Adrenal gland (tissue), 12 donors: Measurements from ENCODE around the gene SF3B4. TPM values are rescaled to one million over a fixed set of nuclear protein-coding genes. Genes with fewer than 3 reads are reported as not detected.

Source experiments
- DNase-seq, 7 donors: peaks; one replicate each; pipeline ENCODE4 v3.0.0-alpha.2; 2019 to 2020
- H3K27ac ChIP-seq, 5 donors: fragments of 200-600 bp; sonication (generic) in 4 of 5; 1 replicate in 3 of 5; 2 replicates in 2 of 5; pipeline versions ENCODE4 v1.5.1 to v1.8.0; 2016 to 2020; ENCODE audit warnings: mild to moderate bottlenecking in 1 of 5
- H3K27me3 ChIP-seq: fragments of 200-600 bp; 2 replicates; pipeline ENCODE4 v1.8.0; 2021
- H3K36me3 ChIP-seq, 2 donors: fragments of 200-600 bp; replicated peaks in 1 of 2; 1 replicate in 1 of 2; 2 replicates in 1 of 2; pipeline versions ENCODE4 v1.5.1 to v1.8.0; 2018 to 2022
- H3K4me1 ChIP-seq, 2 donors: fragments of 200-600 bp; replicated peaks in 1 of 2; 1 replicate in 1 of 2; 2 replicates in 1 of 2; pipeline versions ENCODE4 v1.5.1 to v1.8.0; 2018 to 2021
- H3K4me3 ChIP-seq, 4 donors: fragments of 200-600 bp; sonication (generic) in 3 of 4; one replicate each; pipeline ENCODE4 v1.5.1; 2016 to 2018
- H3K9me3 ChIP-seq, 3 donors: fragments of 200-600 bp; sonication (generic) in 1 of 3; replicated peaks in 1 of 3; 1 replicate in 2 of 3; 2 replicates in 1 of 3; pipeline versions ENCODE4 v1.5.1 to v1.8.0; 2016 to 2021
- POLR2A ChIP-seq, 2 donors: fragments of 450-650 bp; IDR thresholded peaks; one replicate each; pipeline ENCODE4 v1.6.1; 2017; ENCODE audit warnings: antibody characterized with exemption in 2 of 2, mild to moderate bottlenecking in 2 of 2, moderate library complexity in 1 of 2
- WGBS, 4 donors: extraction: QIAGEN DNeasy Blood & Tissue Kit in 2 of 4; methylation state at CpG; one replicate each; pipeline versions ENCODE4 v1.1.5 to v1.1.7; 2013 to 2017; 5-methylcytosine and 5-hydroxymethylcytosine counted together
- intact Hi-C, 2 donors: fragments of 100-400 bp; cut with DNase I; formaldehyde crosslinking; loops; one replicate each; pipeline versions ENCODE4 v1.14.1 to v1.15.0; 2022 to 2023
- polyA plus RNA-seq, 3 donors: library from polyadenylated mRNA; stranded (reverse); fragments of 200-250 nt in 2 of 3; fragments of 350-450 nt in 1 of 3; fragmentation: Illumina TruSeq in 1 of 3; extraction: RNeasy Lipid Tissue Mini Kit (QIAGEN cat#74804) in 1 of 3; gene quantifications; one replicate each; pipeline ENCODE4 v1.2.3, GENCODE V29; 2013 to 2014
- total RNA-seq, 9 donors: library from RNA; depleted of rRNA in 4 of 9; stranded (reverse); fragments of >200 nt in 4 of 9; fragments of 120-200 nt in 1 of 9; fragmentation: NEBNext Ultra II Directional in 1 of 9; extraction: Animal tissue kit (Norgen Biotek cat#: 25700) in 1 of 9; gene quantifications; one replicate each; pipeline versions ENCODE4 v1.1.0 to v1.2.4, GENCODE V29; 2013 to 2023
- TF ChIP-seq, protein P1 (sequence below), 6 experiments: fragments of 450-650 bp in 4 of 6; fragments of 200-600 bp in 2 of 6; sonication (generic) in 1 of 6; IDR thresholded peaks; 1 replicate in 5 of 6; 2 replicates in 1 of 6; pipeline versions ENCODE4 v1.5.1 to v1.8.0; 2016 to 2021; ENCODE audit warnings: antibody characterized with exemption in 6 of 6, mild to moderate bottlenecking in 2 of 6, moderate library complexity in 1 of 6
- donor health status: healthy with polysubstance abuse.
- donor health status: Bipolar disorder and iron deficiency.
- donor health status: DM: yes; HTN: yes; CAD: no.
- donor health status: DM: no; HTN: no; CAD: no.
- donor health status: DM: no; HTN: no; CAD: no.
- donor health status: DM: yes; HTN: yes; CAD: no.

The SF3B4 gene
- total and polyA plus RNA-seq, 12 donors, result 10.2 to 83.6 (median 42.2) TPM

DNA sequence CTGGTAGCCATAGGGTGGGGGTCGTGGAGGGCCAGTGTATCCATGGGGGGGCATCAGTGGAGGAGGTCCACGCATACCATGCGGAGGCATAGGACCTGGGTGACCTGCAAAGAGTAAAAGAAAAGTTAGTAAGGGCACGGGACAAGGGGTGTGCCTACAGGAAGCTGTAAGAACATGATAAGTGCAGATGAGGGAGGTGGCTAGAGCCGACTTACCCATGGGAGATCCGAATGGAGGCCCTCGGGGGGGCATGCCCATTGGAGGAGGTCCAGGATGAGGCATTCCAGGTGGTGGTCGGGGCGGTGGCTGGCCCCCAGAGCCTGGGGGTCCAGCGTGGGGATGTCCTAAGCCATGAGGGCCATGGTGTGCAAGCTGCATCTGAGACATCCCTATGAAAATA lies 4.0 kb downstream of the SF3B4 start:
- WGBS, 4 donors, result 81 to 90% (median 88%) methylated on average over 10 of the region's 10 CpGs
- Histone ChIP-seq H3K4me1 (peaks cover 12 to 34% of the 10 kb centered on the region in 2 donors), H3K27me3 (no peaks in the 10 kb centered on the region), H3K27ac (no peak overlapping the region), H3K9me3 (no peaks in the 10 kb centered on the region), H3K36me3 (peaks cover 0 to 43% of the 10 kb centered on the region in 2 donors), H3K4me3 (no peak overlapping the region)
- TF ChIP-seq POLR2A (IDR thresholded peaks at IDR 0.05), result no peak
- TF ChIP-seq, protein P1, sequence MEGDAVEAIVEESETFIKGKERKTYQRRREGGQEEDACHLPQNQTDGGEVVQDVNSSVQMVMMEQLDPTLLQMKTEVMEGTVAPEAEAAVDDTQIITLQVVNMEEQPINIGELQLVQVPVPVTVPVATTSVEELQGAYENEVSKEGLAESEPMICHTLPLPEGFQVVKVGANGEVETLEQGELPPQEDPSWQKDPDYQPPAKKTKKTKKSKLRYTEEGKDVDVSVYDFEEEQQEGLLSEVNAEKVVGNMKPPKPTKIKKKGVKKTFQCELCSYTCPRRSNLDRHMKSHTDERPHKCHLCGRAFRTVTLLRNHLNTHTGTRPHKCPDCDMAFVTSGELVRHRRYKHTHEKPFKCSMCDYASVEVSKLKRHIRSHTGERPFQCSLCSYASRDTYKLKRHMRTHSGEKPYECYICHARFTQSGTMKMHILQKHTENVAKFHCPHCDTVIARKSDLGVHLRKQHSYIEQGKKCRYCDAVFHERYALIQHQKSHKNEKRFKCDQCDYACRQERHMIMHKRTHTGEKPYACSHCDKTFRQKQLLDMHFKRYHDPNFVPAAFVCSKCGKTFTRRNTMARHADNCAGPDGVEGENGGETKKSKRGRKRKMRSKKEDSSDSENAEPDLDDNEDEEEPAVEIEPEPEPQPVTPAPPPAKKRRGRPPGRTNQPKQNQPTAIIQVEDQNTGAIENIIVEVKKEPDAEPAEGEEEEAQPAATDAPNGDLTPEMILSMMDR (IDR thresholded peaks at IDR 0.05), result no peak
- intact Hi-C loops, result no loop called here
- DNase-seq, result no peak

DNA sequence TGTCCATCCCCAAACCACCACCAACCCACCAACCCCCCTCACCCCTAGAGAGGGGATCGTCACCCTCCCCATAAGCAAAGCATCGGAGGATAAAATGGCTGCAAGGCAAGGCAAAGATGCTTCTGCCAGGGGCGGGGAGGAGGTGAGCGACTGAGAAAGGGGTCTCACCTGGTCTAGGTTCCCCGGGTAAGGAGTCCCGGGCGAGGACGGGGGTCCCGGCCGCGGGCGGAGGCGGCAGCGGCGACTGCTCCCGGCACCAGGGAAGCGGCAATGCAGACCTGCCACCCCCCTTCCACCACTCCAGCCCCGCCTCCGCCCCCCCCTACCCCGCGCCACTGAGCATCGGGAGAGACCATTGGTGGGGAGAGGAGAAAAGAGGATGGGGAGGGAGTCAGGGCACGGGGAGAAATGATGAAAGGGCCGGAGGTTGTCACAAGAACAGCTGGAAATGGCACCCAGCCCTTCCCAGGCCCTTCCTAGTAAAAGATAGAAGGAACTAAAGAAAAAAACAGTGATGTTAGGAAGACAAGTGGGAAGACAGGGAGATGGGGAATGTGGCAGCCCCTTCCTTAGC lies 9.9 kb downstream of the SF3B4 start, which contains the start of gene SV2A:
Gene SV2A, minus strand, starts transcription at position 274 of the 574 bp plus-strand sequence. CDS start 4,004 bp downstream, outside the sequence.
- TF ChIP-seq, protein P1 (IDR thresholded peaks at IDR 0.05), result no peak
- peak in 1 of 2 donors; percentile 12 for TF ChIP-seq POLR2A (IDR thresholded peaks at IDR 0.05)
- H3K27me3 ChIP-seq, result no peaks in the 10 kb centered on the region
- peaks cover 0 to 9% of the 10 kb centered on the region in 2 donors for H3K4me1 ChIP-seq
- H3K27ac ChIP-seq, result peak within 1 kb of the TSS in 2 of 5 donors; percentile 19 to 22
- H3K9me3 ChIP-seq, result no peaks in the 10 kb centered on the region
- intact Hi-C loops, result no loop called here
- 1 to 2% (median 1%) methylated on average over 8 to 24 of the region's 24 CpGs for WGBS, 4 donors
- DNase-seq, result peak; percentile 45 to 79 (median 59)
- H3K36me3 ChIP-seq, result peaks cover 0 to 6% of the 10 kb centered on the region in 2 donors
- H3K4me3 ChIP-seq, result peak within 1 kb of the TSS in 2 of 4 donors; percentile 18 to 64

DNA sequence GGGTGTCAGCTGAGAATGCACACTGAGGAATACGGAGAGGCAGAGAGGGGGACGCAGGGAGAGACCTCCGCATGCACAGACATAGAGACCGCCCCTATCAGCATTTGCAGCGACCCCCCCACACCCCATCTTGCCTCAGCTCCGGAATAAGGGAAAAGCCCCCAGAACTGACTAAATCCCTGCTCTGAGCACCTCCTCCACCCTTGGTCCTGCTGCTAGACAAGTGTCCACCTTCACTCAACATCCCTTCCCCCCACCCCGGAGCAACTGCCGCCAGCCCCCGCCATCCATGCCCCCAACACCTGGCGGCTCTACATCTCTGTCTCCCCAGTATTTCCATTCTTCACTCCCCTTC lies 10.7 kb downstream of the SF3B4 start:
- H3K36me3 ChIP-seq, result no peaks in the 10 kb centered on the region
- peak overlapping the region in 1 of 4 donors; percentile 64 for H3K4me3 ChIP-seq
- WGBS, 4 donors, result 13 to 21% (median 15%) methylated on average over 8 to 10 of the region's 10 CpGs
- no peaks in the 10 kb centered on the region for H3K27me3 ChIP-seq
- H3K4me1 ChIP-seq, result peaks cover 0 to 9% of the 10 kb centered on the region in 2 donors
- intact Hi-C loops, result no loop called here
- peak overlapping the region in 1 of 5 donors; percentile 22 for H3K27ac ChIP-seq
- TF ChIP-seq POLR2A (IDR thresholded peaks at IDR 0.05), result no peak
- TF ChIP-seq, protein P1 (IDR thresholded peaks at IDR 0.05), result no peak
- DNase-seq, result no peak
- no peaks in the 10 kb centered on the region for H3K9me3 ChIP-seq

DNA sequence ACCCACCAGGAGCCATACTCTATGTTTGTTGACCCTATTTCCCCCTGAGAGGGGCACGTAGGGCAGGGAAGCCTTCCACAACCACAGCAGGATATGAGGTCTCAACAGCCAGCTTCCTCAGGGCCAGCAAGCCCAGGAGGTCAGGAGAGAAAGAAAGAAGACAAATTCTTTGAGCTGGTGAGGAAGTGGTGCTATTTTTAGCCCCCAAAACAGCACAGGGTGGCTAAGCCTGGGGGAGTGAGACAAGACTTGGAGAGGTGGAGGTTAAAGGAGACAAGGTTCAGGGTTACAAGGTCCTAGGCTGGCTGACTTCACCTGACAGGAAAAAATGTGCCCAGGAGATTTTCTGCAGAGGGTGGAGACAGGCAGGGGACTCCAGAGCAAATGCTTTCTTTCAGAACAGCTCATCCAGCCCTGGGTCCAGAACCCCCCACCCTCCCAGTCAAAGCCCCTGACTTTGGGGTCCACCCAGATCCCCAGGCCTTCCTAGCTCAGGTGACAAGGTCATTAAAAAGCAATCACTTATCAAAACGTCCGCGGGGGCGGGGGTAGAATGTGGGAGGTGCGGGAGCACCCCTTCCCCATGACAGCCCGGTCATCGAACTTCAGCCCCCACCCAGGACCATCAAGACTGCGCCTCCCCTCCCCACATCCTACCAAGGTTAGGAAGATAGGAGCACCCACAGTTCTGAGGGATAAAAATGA lies 11.3 kb downstream of the SF3B4 start:
- Histone ChIP-seq H3K4me3 (peak overlapping the region in 1 of 4 donors; percentile 64), H3K36me3 (no peaks in the 10 kb centered on the region), H3K27ac (peak overlapping the region in 1 of 5 donors; percentile 22), H3K27me3 (no peaks in the 10 kb centered on the region), H3K4me1 (peaks cover 0 to 9% of the 10 kb centered on the region in 2 donors), H3K9me3 (no peaks in the 10 kb centered on the region)
- intact Hi-C loops, result no loop called here
- WGBS, 4 donors, result 19 to 28% (median 24%) methylated on average over 9 of the region's 9 CpGs
- no peak for DNase-seq
- no peak for TF ChIP-seq POLR2A (IDR thresholded peaks at IDR 0.05)
- TF ChIP-seq, protein P1 (IDR thresholded peaks at IDR 0.05), result no peak
